HepG2 (cell line): Measurements from ENCODE around the gene BORCS5. TPM values are rescaled to one million over a fixed set of nuclear protein-coding genes. Genes with fewer than 3 reads are reported as not detected.
A peak's percentile ranks its signal among the peaks of the same experiment; 100 is the strongest.

Source experiments
- CSRNP2 ChIP-seq: sonication (generic); formaldehyde crosslinking; conservative IDR thresholded peaks from 2 replicates; pipeline ENCODE4 v1.8.0; 2022; ENCODE audit warnings: low read depth, missing genetic modification reagents
- ESRRA ChIP-seq: sonication (generic); formaldehyde crosslinking; IDR thresholded peaks from 2 replicates; pipeline ENCODE4 v1.5.1; 2020; ENCODE audit warnings: mild to moderate bottlenecking, low read depth, missing genetic modification reagents
- HNRNPUL1 ChIP-seq: fragments of 200-400 bp; formaldehyde crosslinking; IDR thresholded peaks from 2 replicates; pipeline ENCODE4 v1.6.1; 2017; ENCODE audit warnings: low read depth, mild to moderate bottlenecking, low read length, moderate library complexity
- HOXA9 ChIP-seq: sonication (generic); formaldehyde crosslinking; IDR thresholded peaks from 2 replicates; pipeline ENCODE4 v1.8.1; 2022; ENCODE audit warnings: missing genetic modification reagents, mild to moderate bottlenecking, moderate library complexity, borderline replicate concordance
- KLF15 ChIP-seq: sonication (generic); formaldehyde crosslinking; IDR thresholded peaks from 2 replicates; pipeline ENCODE4 v1.8.1; 2023; ENCODE audit warnings: borderline replicate concordance, mild to moderate bottlenecking, inconsistent platforms, missing genetic modification reagents, mixed read lengths
- TIGD3 ChIP-seq: sonication (generic); formaldehyde crosslinking; IDR thresholded peaks from 2 replicates; pipeline ENCODE4 v1.5.1; 2020; ENCODE audit warnings: mild to moderate bottlenecking, missing genetic modification reagents, borderline replicate concordance
- ZFX ChIP-seq: sonication (generic); formaldehyde crosslinking; IDR thresholded peaks from 2 replicates; pipeline ENCODE4 v1.4.0; 2020; ENCODE audit warnings: mild to moderate bottlenecking, low read depth, missing genetic modification reagents, moderate library complexity
- ZNF205 ChIP-seq: IDR thresholded peaks from 2 replicates; pipeline ENCODE4 v1.6.1; 2018; ENCODE audit warnings: missing biosample characterization, missing genetic modification reagents
- ZNF550 ChIP-seq: sonication (generic); formaldehyde crosslinking; IDR thresholded peaks from 2 replicates; pipeline ENCODE4 v1.4.0; 2020; ENCODE audit warnings: mild to moderate bottlenecking, missing genetic modification reagents, borderline replicate concordance
- ZNF562 ChIP-seq: sonication (generic); formaldehyde crosslinking; IDR thresholded peaks from 2 replicates; pipeline ENCODE4 v1.8.0; 2022; ENCODE audit warnings: missing genetic modification reagents, borderline replicate concordance
- ZNF577 ChIP-seq: sonication (generic); formaldehyde crosslinking; IDR thresholded peaks from 2 replicates; pipeline ENCODE4 v1.4.0; 2020; ENCODE audit warnings: mild to moderate bottlenecking, low read depth, missing genetic modification reagents, borderline replicate concordance
- ZNF839 ChIP-seq: sonication (generic); formaldehyde crosslinking; IDR thresholded peaks from 2 replicates; pipeline ENCODE4 v1.4.0; 2020; ENCODE audit warnings: missing genetic modification reagents, mild to moderate bottlenecking, borderline replicate concordance
- polyA plus RNA-seq, 8 experiments: library from polyadenylated mRNA; depleted of rRNA in 3 of 8; stranded (reverse) in 7 of 8; unstranded in 1 of 8; fragments of >200 nt; fragmentation: Illumina TruSeq in 4 of 8; extraction: Trizol in 4 of 8; gene quantifications; 2 replicates each; pipeline versions ENCODE4 v1.2.1 to v1.2.3, GENCODE V29; 2011 to 2016; ENCODE audit warnings: low read depth in 4 of 8, missing spikeins in 1 of 8, mixed read lengths in 1 of 8; ENCODE audit not compliant: insufficient read depth in 1 of 8
- total RNA-seq, 5 experiments: library from RNA; depleted of rRNA; stranded (reverse); fragments of >200 nt; fragmentation: Illumina TruSeq; extraction: Trizol; gene quantifications; 2 replicates each; pipeline ENCODE4 v1.2.3, GENCODE V29; 2016; ENCODE audit warnings: low read depth in 1 of 5
- TF ChIP-seq, protein P1 (sequence below), 2 experiments: fragments of 450-650 bp in 1 of 2; sonication (generic) in 1 of 2; formaldehyde crosslinking in 1 of 2; IDR thresholded peaks; 2 replicates each; pipeline versions ENCODE4 v1.6.1 to v1.8.0; 2016 to 2022; ENCODE audit warnings: antibody characterized with exemption in 1 of 2, mild to moderate bottlenecking in 1 of 2, missing genetic modification reagents in 1 of 2
- TF ChIP-seq, protein P2 (sequence below): sonication (generic); formaldehyde crosslinking; IDR thresholded peaks from 2 replicates; pipeline ENCODE4 v1.9.0; 2021; ENCODE audit warnings: missing genetic modification reagents, mild to moderate bottlenecking, borderline replicate concordance

Gene BORCS5
- total and polyA plus RNA-seq, 2 of the 13 experiments (the other 11 are each of a cell fraction or from before 2014, with no cell fraction given), result 3.9 to 4.7 TPM

DNA sequence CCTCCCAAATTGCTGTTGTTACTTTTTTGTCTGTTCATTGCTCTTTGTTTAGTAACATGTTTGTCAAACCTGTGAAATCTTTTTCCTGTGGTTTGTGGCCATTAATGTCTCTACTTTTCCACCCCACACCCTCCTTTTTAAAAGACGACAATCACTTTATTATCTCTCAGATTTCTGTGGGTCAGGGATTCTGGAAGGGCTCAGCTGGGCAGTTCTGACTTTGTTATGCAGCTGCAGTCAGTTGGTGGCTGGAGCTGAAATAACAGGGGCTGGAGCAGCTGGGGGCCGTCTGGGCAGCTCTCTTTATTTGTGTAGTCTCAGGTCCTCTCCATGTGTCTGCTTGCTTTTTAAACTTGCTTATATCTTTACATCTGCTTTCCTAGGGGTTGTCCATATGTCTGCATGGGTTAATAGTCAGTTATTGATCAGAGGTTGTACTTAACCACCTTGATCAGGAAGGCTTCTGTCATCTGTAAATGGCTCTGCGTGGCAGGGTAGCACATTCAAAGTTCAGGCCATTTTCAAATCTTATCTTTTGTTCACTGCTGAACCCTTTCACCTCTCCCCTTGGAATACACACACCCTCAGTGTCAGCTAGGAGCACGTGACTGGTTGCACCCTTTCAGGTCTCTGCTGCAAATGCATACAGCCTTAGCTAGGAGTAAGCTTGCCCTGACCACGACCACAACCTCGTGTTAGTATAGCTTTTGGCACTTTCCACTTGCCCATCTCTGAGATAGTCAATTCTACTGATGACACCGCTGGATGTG is 27.9 kb downstream of the BORCS5 start (continued):
- TF ChIP-seq, protein P1, sequence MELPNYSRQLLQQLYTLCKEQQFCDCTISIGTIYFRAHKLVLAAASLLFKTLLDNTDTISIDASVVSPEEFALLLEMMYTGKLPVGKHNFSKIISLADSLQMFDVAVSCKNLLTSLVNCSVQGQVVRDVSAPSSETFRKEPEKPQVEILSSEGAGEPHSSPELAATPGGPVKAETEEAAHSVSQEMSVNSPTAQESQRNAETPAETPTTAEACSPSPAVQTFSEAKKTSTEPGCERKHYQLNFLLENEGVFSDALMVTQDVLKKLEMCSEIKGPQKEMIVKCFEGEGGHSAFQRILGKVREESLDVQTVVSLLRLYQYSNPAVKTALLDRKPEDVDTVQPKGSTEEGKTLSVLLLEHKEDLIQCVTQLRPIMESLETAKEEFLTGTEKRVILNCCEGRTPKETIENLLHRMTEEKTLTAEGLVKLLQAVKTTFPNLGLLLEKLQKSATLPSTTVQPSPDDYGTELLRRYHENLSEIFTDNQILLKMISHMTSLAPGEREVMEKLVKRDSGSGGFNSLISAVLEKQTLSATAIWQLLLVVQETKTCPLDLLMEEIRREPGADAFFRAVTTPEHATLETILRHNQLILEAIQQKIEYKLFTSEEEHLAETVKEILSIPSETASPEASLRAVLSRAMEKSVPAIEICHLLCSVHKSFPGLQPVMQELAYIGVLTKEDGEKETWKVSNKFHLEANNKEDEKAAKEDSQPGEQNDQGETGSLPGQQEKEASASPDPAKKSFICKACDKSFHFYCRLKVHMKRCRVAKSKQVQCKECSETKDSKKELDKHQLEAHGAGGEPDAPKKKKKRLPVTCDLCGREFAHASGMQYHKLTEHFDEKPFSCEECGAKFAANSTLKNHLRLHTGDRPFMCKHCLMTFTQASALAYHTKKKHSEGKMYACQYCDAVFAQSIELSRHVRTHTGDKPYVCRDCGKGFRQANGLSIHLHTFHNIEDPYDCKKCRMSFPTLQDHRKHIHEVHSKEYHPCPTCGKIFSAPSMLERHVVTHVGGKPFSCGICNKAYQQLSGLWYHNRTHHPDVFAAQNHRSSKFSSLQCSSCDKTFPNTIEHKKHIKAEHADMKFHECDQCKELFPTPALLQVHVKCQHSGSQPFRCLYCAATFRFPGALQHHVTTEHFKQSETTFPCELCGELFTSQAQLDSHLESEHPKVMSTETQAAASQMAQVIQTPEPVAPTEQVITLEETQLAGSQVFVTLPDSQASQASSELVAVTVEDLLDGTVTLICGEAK (IDR thresholded peaks at IDR 0.05), result no peak
- TF ChIP-seq, protein P1 (CRISPR knock-in tag; IDR thresholded peaks at IDR 0.05), result peak; percentile 41; the same call in 1 of the 2 replicates
- no peak for TF ChIP-seq KLF15
- TF ChIP-seq ZNF839 (CRISPR knock-in tag), result no peak
- TF ChIP-seq ZNF205 (CRISPR knock-in tag), result no peak; the same call in 1 of the 2 replicates
- TF ChIP-seq ZNF577 (CRISPR knock-in tag), result no peak
- peak; percentile 57; the same call in 1 of the 2 replicates for TF ChIP-seq ZFX (CRISPR knock-in tag)
- no peak for TF ChIP-seq HNRNPUL1
- TF ChIP-seq ESRRA (CRISPR knock-in tag), result no peak
- TF ChIP-seq HOXA9 (CRISPR knock-in tag), result no peak
- TF ChIP-seq ZNF562 (CRISPR knock-in tag), result no peak
- TF ChIP-seq, protein P2, sequence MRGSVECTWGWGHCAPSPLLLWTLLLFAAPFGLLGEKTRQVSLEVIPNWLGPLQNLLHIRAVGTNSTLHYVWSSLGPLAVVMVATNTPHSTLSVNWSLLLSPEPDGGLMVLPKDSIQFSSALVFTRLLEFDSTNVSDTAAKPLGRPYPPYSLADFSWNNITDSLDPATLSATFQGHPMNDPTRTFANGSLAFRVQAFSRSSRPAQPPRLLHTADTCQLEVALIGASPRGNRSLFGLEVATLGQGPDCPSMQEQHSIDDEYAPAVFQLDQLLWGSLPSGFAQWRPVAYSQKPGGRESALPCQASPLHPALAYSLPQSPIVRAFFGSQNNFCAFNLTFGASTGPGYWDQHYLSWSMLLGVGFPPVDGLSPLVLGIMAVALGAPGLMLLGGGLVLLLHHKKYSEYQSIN, result no peak
- no peak for TF ChIP-seq TIGD3
- no peak for TF ChIP-seq CSRNP2 (CRISPR knock-in tag)
- no peak for TF ChIP-seq ZNF550 (CRISPR knock-in tag)
